Central memory CD4-positive, alpha-beta T cell (primary cell): ENCODE measurements around the gene PAPOLB.
"Not testable (repeated sequence)": the region's sequence is repeated elsewhere in the genome, so short reads cannot be mapped to it uniquely, and the experiment has no call there.

ENCODE experiments used
- DNase-seq: peaks from one replicate; pipeline ENCODE4 v3.0.0; 2022
- total RNA-seq, 3 experiments: gene quantifications; one replicate each; lab custom pipeline; 2026; lab: John Stamatoyannopoulos, UW

The PAPOLB gene
- 0 reads per million in 3 experiments for total RNA-seq

- no peak for DNase-seq
Observed at GRCh38 chr7:4861673-4862072, at the start of gene PAPOLB. Gene PAPOLB (minus strand): TSS chr7:4862030. CDS start chr7:4861810, 220 bp downstream.

- DNase-seq = no peak
Observed at GRCh38 chr7:4911111-4911828, 49.4 kb upstream of the PAPOLB start.

- no peak for DNase-seq
Observed at GRCh38 chr7:4906682-4907081, 44.9 kb upstream of the PAPOLB start.

- DNase-seq = no peak
Observed at GRCh38 chr7:4905171-4905570, 43.3 kb upstream of the PAPOLB start.

GRCh38 chr7:4904346-4904745 is 42.5 kb upstream of the PAPOLB start:
- DNase-seq = no peak

GRCh38 chr7:4895766-4896165 is 33.9 kb upstream of the PAPOLB start:
- DNase-seq = no peak

- DNase-seq = no peak
Observed at GRCh38 chr7:4894482-4894881, 32.7 kb upstream of the PAPOLB start.

- no peak for DNase-seq
Observed at GRCh38 chr7:4893929-4894475, 32.2 kb upstream of the PAPOLB start.

GRCh38 chr7:4893188-4893587 is 31.4 kb upstream of the PAPOLB start:
- DNase-seq = not testable (repeated sequence)

- not testable (repeated sequence) for DNase-seq
Observed at GRCh38 chr7:4891522-4891921, 29.7 kb upstream of the PAPOLB start.

GRCh38 chr7:4889682-4890081 is 27.9 kb upstream of the PAPOLB start:
- DNase-seq = no peak

GRCh38 chr7:4888161-4888560 is 26.3 kb upstream of the PAPOLB start:
- no peak for DNase-seq

- no peak for DNase-seq
Observed at GRCh38 chr7:4886671-4887070, 24.8 kb upstream of the PAPOLB start.

GRCh38 chr7:4885317-4885807 is 23.5 kb upstream of the PAPOLB start:
- no peak for DNase-seq

GRCh38 chr7:4884164-4884563 is 22.3 kb upstream of the PAPOLB start:
- no peak for DNase-seq

- DNase-seq = peak; percentile 84
Observed at GRCh38 chr7:4883372-4884144, 21.7 kb upstream of the PAPOLB start, which contains the start of gene RADIL. Gene RADIL (minus strand): TSS chr7:4883716. CDS start chr7:4878139, 5,577 bp downstream.

GRCh38 chr7:4883033-4883371 is 21.2 kb upstream of the PAPOLB start:
- no peak for DNase-seq

- no peak for DNase-seq
Observed at GRCh38 chr7:4882169-4883032, 20.6 kb upstream of the PAPOLB start.

GRCh38 chr7:4880218-4880617 is 18.4 kb upstream of the PAPOLB start:
- no peak for DNase-seq

- DNase-seq = no peak
Observed at GRCh38 chr7:4879396-4880081, 17.7 kb upstream of the PAPOLB start.

GRCh38 chr7:4878336-4879335 is 16.8 kb upstream of the PAPOLB start:
- no peak for DNase-seq
